Measurements from ENCODE around the gene AMZ1. TPM values are rescaled to one million over a fixed set of nuclear protein-coding genes. Genes with fewer than 3 reads are reported as not detected.

The AMZ1 gene
- total RNA-seq, 4 donors from 2014 or later = 0.35 to 4.6 (median 4.4) TPM; not detected in 1

DNA sequence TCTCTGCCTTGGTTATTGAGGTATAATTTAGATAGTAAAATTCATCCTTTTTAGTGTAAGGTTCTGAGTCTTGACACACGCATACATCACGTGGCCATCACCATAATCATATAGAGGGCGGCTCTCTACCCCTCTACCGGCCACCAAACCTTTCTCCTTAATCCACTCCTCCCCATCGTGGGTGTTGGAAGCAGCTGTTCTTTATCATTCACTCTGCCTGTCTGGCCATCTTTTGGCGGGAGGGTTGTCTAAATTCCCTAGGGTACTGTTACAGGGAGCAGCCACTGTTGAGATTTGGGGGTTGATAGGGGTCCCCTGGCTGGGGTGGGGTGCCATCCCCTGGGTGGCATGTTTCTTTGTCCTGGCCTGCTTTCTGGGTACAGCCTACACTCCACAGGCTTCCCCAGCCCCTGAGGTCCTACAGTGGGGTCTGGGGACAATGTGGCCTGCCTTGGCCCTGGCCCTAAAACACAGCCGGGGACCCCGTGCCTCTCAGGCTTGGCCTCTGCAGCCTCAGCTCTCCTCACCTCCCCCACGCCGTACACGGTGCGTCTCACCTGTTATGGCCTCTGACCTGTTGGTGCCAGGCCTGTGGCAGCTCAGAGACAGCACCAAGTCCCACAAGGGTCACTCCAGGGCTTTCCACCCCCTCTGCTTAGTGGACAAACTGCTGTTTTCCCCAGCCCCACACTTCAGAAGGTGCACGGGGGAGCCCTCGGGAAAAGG lies 17.5 kb downstream of the AMZ1 start:
- Histone ChIP-seq H3K4me1 (no peaks in the 10 kb centered on the region), H3K4me3 (no peak overlapping the region), H3K9me3 (no peaks in the 10 kb centered on the region), H3K27me3 (no peaks in the 10 kb centered on the region), H3K36me3 (no peaks in the 10 kb centered on the region), H3K27ac (no peak overlapping the region)
- intact Hi-C loops (cut with DNase I; ENCODE audit: low total_unique reads) = no loop called here
- no peak for DNase-seq
- no peak for TF ChIP-seq POLR2A (IDR thresholded peaks at IDR 0.05)
- TF ChIP-seq, protein P1, sequence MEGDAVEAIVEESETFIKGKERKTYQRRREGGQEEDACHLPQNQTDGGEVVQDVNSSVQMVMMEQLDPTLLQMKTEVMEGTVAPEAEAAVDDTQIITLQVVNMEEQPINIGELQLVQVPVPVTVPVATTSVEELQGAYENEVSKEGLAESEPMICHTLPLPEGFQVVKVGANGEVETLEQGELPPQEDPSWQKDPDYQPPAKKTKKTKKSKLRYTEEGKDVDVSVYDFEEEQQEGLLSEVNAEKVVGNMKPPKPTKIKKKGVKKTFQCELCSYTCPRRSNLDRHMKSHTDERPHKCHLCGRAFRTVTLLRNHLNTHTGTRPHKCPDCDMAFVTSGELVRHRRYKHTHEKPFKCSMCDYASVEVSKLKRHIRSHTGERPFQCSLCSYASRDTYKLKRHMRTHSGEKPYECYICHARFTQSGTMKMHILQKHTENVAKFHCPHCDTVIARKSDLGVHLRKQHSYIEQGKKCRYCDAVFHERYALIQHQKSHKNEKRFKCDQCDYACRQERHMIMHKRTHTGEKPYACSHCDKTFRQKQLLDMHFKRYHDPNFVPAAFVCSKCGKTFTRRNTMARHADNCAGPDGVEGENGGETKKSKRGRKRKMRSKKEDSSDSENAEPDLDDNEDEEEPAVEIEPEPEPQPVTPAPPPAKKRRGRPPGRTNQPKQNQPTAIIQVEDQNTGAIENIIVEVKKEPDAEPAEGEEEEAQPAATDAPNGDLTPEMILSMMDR (IDR thresholded peaks at IDR 0.05) = no peak

DNA sequence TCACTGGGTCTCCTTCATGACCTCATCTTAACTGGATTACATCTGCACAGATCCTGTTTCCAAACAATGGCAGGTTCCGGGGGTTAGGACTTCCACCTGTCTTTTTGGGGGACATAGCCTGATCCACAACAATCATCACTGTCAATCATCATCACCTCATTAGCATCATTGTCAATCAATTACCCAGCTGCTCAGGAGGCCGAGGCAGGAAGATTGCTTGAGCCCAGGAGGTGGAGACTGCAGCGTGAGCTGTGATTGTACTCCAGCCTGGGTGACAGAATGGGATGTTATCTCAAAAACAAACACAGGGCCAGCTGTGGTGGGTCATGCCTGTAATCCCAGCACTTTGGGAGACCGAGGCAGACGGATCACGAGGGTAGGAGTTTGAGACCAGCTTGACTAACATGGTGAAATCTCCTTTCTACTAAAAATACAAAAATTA lies 18.7 kb downstream of the AMZ1 start:
- H3K9me3 ChIP-seq = no peaks in the 10 kb centered on the region
- H3K27ac ChIP-seq = no peak overlapping the region
- no peaks in the 10 kb centered on the region for H3K4me1 ChIP-seq
- no peak for TF ChIP-seq POLR2A (IDR thresholded peaks at IDR 0.05)
- TF ChIP-seq, protein P1 (IDR thresholded peaks at IDR 0.05) = no peak
- intact Hi-C loops (cut with DNase I; ENCODE audit: low total_unique reads) = no loop called here
- no peaks in the 10 kb centered on the region for H3K27me3 ChIP-seq
- H3K4me3 ChIP-seq = no peak overlapping the region
- DNase-seq = no peak
- H3K36me3 ChIP-seq = no peaks in the 10 kb centered on the region

DNA sequence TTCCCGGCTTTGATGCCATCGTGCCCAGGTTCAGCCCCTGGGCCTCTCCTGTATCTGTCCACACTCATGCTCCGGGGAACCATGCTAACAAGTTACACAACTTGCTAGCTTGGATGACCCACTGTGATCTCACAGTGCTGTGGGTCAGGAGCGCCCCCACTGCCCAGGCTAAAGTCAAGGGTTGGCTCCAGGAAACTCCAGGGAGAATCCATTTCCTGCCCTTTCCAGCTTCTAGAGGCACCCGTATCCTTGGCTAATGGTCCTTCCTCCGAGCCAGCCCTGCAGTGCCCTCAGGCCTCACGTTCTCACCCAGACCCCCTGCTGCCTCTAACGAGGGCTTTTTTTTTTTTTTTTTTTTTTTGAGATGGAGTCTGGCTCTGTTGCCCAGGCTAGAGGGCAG lies 19.5 kb downstream of the AMZ1 start:
- TF ChIP-seq POLR2A (IDR thresholded peaks at IDR 0.05) = no peak
- TF ChIP-seq, protein P1 (IDR thresholded peaks at IDR 0.05) = no peak
- Histone ChIP-seq H3K27me3 (no peaks in the 10 kb centered on the region), H3K36me3 (no peaks in the 10 kb centered on the region), H3K9me3 (no peaks in the 10 kb centered on the region), H3K27ac (no peak overlapping the region), H3K4me1 (no peaks in the 10 kb centered on the region), H3K4me3 (no peak overlapping the region)
- DNase-seq = no peak
- intact Hi-C loops (cut with DNase I; ENCODE audit: low total_unique reads) = no loop called here

DNA sequence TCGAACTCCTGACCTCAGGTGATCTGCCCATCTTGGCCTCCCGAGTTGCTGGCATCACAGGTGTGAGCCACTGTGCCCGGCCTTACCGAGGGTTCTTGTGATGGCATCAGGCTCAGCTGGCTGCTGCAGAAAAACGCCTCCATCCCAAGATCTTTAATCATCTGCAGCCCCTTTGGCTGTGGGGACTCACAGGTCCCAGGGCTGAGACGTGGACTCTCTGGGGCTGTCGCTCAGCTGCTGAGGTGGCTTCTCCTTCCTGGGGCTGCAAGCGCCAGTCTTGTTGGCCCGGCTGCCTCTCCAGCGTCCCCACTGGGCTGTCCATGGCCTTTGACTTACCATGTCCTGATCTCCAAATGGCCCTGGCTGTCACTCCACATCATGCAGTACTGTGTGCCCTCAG lies 20.0 kb downstream of the AMZ1 start:
- intact Hi-C loops (cut with DNase I; ENCODE audit: low total_unique reads) = no loop called here
- Histone ChIP-seq H3K4me3 (no peak overlapping the region), H3K36me3 (no peaks in the 10 kb centered on the region), H3K9me3 (no peaks in the 10 kb centered on the region), H3K27me3 (no peaks in the 10 kb centered on the region), H3K4me1 (no peaks in the 10 kb centered on the region), H3K27ac (no peak overlapping the region)
- no peak for DNase-seq
- TF ChIP-seq POLR2A (IDR thresholded peaks at IDR 0.05) = no peak
- TF ChIP-seq, protein P1 (IDR thresholded peaks at IDR 0.05) = no peak

DNA sequence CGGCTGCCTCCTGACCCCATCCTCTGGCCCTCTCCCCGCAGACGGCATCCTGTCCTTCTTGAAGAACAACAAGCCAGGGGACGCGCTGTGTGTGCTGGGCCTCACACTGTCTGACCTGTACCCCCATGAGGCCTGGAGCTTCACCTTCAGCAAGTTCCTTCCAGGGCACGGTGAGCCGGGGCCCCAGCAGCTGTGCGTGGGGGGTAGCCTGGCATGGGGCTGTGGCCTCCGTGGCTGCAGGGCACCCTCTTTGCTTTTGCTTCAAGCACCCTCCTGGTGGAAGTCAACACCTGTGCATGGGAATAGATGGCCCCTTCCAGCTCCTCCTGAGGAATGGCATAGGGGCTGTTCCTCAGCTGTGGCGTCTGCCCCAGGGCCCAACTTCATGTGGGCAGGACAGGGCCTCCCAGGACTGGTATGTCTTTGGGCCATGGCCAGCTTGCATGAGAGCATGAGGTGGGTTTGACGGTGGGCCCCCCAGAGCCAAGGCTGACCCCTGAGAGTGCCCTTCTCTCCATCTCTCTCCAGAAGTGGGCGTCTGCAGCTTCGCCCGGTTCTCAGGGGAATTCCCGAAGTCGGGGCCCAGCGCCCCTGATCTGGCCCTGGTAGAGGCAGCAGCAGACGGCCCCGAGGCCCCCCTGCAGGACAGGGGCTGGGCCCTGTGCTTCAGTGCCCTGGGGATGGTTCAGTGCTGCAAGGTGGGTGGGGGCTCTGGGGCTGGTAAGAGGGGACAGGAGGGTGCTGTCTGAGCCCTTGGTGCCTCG lies 20.7 kb downstream of the AMZ1 start:
- Histone ChIP-seq H3K9me3 (no peaks in the 10 kb centered on the region), H3K4me3 (no peak overlapping the region), H3K4me1 (no peaks in the 10 kb centered on the region), H3K27me3 (no peaks in the 10 kb centered on the region), H3K36me3 (no peaks in the 10 kb centered on the region), H3K27ac (no peak overlapping the region)
- TF ChIP-seq, protein P1 (IDR thresholded peaks at IDR 0.05) = no peak
- TF ChIP-seq POLR2A (IDR thresholded peaks at IDR 0.05) = no peak
- DNase-seq = no peak
- intact Hi-C loops (cut with DNase I; ENCODE audit: low total_unique reads) = no loop called here
